Measurements from ENCODE around the gene POU4F1. TPM values are rescaled to one million over a fixed set of nuclear protein-coding genes. Genes with fewer than 3 reads are reported as not detected.
"Not testable (repeated sequence)": the region's sequence is repeated elsewhere in the genome, so short reads cannot be mapped to it uniquely, and the experiment has no call there.

The POU4F1 gene
- total RNA-seq (not detected), polyA plus RNA-seq (under 1 TPM in 1 of 3 donors, not detected in 2; 0.03 TPM)
- long read RNA-seq, donor 1 = 0 reads
- long read RNA-seq, donor 2 = 0 reads
- long read RNA-seq, donor 3 = 0 reads
- long read RNA-seq, donor 4 = 0 reads
- long read RNA-seq, donor 5 = 0 reads
- long read RNA-seq, donor 6 = 0 reads
- long read RNA-seq, donor 7 = 0 reads
- long read RNA-seq, donor 8 = 0 reads
- long read RNA-seq, donor 9 = 0 reads
- long read RNA-seq, donor 10 = 0 reads

GRCh38 chr13:78603240-78603957, at the start of gene POU4F1:
POU4F1 (minus strand) TSS chr13:78603552; CDS start chr13:78603326, 226 bp downstream.
- 0 to 3% (median 2%) methylated on average over 4 to 80 of the region's 80 CpGs for WGBS, 4 donors
- Histone ChIP-seq H3K4me3 (peak within 1 kb of the TSS in 1 of 4 donors; percentile 41), H3K36me3 (replicated peaks in 1 of 2) (no peaks in the 10 kb centered on the region), H3K9me3 (replicated peaks in 1 of 3) (no peaks in the 10 kb centered on the region), H3K4me1 (replicated peaks in 1 of 2) (peaks cover 8 to 11% of the 10 kb centered on the region in 2 donors), H3K27ac (no peak within 1 kb of the TSS), H3K27me3 (peaks cover 92% of the 10 kb centered on the region)
- TF ChIP-seq POLR2A (IDR thresholded peaks at IDR 0.05) = no peak
- TF ChIP-seq, protein P1, sequence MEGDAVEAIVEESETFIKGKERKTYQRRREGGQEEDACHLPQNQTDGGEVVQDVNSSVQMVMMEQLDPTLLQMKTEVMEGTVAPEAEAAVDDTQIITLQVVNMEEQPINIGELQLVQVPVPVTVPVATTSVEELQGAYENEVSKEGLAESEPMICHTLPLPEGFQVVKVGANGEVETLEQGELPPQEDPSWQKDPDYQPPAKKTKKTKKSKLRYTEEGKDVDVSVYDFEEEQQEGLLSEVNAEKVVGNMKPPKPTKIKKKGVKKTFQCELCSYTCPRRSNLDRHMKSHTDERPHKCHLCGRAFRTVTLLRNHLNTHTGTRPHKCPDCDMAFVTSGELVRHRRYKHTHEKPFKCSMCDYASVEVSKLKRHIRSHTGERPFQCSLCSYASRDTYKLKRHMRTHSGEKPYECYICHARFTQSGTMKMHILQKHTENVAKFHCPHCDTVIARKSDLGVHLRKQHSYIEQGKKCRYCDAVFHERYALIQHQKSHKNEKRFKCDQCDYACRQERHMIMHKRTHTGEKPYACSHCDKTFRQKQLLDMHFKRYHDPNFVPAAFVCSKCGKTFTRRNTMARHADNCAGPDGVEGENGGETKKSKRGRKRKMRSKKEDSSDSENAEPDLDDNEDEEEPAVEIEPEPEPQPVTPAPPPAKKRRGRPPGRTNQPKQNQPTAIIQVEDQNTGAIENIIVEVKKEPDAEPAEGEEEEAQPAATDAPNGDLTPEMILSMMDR (IDR thresholded peaks at IDR 0.05) = no peak
- intact Hi-C loops (cut with DNase I) = loop anchor here in 1 of 2 donors (10.0 kb wide), 1 partner anchor 61 kb away; no protein-coding TSS in a partner anchor
- DNase-seq = no peak

- Histone ChIP-seq H3K27me3 (no peaks in the 10 kb centered on the region), H3K4me1 (replicated peaks in 1 of 2) (peaks cover 4% of the 10 kb centered on the region in 2 donors), H3K4me3 (no peak overlapping the region), H3K27ac (no peak overlapping the region), H3K9me3 (replicated peaks in 1 of 3) (no peaks in the 10 kb centered on the region), H3K36me3 (replicated peaks in 1 of 2) (no peaks in the 10 kb centered on the region)
- no peak for TF ChIP-seq POLR2A (IDR thresholded peaks at IDR 0.05)
- TF ChIP-seq, protein P1 (IDR thresholded peaks at IDR 0.05) = no peak
- no peak for DNase-seq
- WGBS, 4 donors = 83 to 100% (median 93%) methylated on average over 1 of the region's 1 CpG
- intact Hi-C loops (cut with DNase I) = no loop called here
These were observed 49.3 kb upstream of the POU4F1 start for GRCh38 chr13:78652651-78653050.

DNA sequence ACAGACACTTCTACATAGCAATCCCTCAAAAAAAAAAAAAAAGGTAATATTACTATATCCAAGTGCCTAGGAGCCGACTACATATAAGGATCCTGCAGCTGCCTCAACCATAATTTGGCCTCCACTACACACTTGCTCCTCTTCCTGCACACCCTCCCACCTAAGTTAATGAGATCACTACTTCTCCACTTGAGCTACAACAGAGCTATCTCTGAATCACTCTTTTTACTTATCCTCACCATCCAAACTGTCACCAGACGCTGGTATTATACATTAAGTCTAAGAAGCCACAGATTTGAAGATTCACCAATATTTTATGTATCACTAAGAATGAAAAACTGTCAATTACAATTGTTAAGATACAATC, 47.3 kb upstream of the POU4F1 start:
- Histone ChIP-seq H3K4me3 (no peak overlapping the region), H3K36me3 (replicated peaks in 1 of 2) (no peaks in the 10 kb centered on the region), H3K27me3 (no peaks in the 10 kb centered on the region), H3K9me3 (replicated peaks in 1 of 3) (no peaks in the 10 kb centered on the region), H3K27ac (no peak overlapping the region), H3K4me1 (replicated peaks in 1 of 2) (peaks cover 0 to 4% of the 10 kb centered on the region in 2 donors)
- no peak for DNase-seq
- intact Hi-C loops (cut with DNase I) = no loop called here
- TF ChIP-seq POLR2A (IDR thresholded peaks at IDR 0.05) = no peak
- TF ChIP-seq, protein P1 (IDR thresholded peaks at IDR 0.05) = no peak
- 83 to 96% (median 88%) methylated on average over 2 of the region's 2 CpGs for WGBS, 4 donors

DNA sequence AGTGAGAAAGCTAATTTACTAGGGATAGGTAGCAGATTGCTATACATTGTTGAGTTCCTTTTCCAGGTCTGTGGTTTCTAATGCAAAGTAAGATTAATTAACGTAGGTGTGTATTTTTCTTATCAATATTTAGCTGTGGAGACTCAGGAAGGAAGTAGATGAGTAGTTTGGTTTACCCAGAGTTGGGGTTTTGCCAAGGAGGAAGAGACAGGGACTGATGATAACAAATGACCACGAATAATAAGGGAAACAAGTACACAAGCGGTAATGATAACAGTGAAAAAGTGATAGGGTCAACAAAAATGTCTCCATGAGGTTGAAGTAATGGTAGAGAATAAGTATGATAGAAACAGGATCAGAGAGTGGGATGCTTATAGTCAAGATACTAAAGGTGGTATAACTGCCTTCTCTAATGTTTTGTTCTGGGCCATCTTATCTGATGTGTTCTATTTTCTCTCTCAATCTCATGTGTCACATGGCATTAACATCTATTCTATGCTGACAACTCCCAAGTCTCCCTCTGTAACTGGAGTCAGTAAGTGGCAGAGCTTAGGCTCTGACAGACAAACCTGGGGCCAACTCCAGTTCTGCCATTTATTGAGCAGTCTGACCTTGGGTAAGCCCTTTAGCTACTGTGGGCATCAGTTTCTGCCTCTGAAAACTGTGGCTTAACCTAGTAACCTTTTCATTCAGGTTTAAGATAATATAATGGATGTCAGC, 46.8 kb upstream of the POU4F1 start:
- Histone ChIP-seq H3K4me1 (replicated peaks in 1 of 2) (peaks cover 0 to 4% of the 10 kb centered on the region in 2 donors), H3K27ac (no peak overlapping the region), H3K36me3 (replicated peaks in 1 of 2) (no peaks in the 10 kb centered on the region), H3K4me3 (no peak overlapping the region), H3K9me3 (replicated peaks in 1 of 3) (no peaks in the 10 kb centered on the region), H3K27me3 (no peaks in the 10 kb centered on the region)
- no peak for TF ChIP-seq POLR2A (IDR thresholded peaks at IDR 0.05)
- TF ChIP-seq, protein P1 (IDR thresholded peaks at IDR 0.05) = no peak
- intact Hi-C loops (cut with DNase I) = no loop called here
- WGBS, 4 donors = 38 to 53% (median 44%) methylated on average over 3 of the region's 3 CpGs
- no peak for DNase-seq

GRCh38 chr13:78647109-78647678, 43.8 kb upstream of the POU4F1 start:
- WGBS, 4 donors = 45 to 58% (median 56%) methylated on average over 9 to 11 of the region's 11 CpGs
- H3K4me3 ChIP-seq = not testable (repeated sequence)
- peak overlapping the region in 1 of 5 donors; percentile 51 for H3K27ac ChIP-seq

More at GRCh38 chr13:78647109-78647678, 43.8 kb upstream of the POU4F1 start:
- DNase-seq = peak in 4 of 7 donors; percentile 28 to 30 (median 29)
- H3K9me3 ChIP-seq (replicated peaks in 1 of 3); H3K4me1 ChIP-seq (replicated peaks in 1 of 2); H3K27me3 ChIP-seq; intact Hi-C loops (cut with DNase I); H3K36me3 ChIP-seq (replicated peaks in 1 of 2): not testable (repeated sequence)

All from adrenal gland (tissue), 19 donors.